ENCODE measurements around the gene KIF18B. TPM values are rescaled to one million over a fixed set of nuclear protein-coding genes. Genes with fewer than 3 reads are reported as not detected.

KIF18B gene
- total and polyA plus RNA-seq, 2 donors from 2014 or later: 0.44 TPM; not detected in 1

- Histone ChIP-seq H3K27ac (ENCODE audit: low read depth in 2 of 2, low read length in 2 of 2) (no peak overlapping the region), H3K27me3 (ENCODE audit: control insufficient read depth, insufficient read depth, low read length) (no peaks in the 10 kb centered on the region), H3K9ac (ENCODE audit: low read length in 3 of 3) (no peak overlapping the region), H3K4me1 (ENCODE audit: control insufficient read depth in 2 of 3, insufficient read depth in 2 of 3, low read depth in 1 of 3, low read length in 3 of 3) (no peaks in the 10 kb centered on the region), H3K9me3 (ENCODE audit: control insufficient read depth in 2 of 3, insufficient read depth in 1 of 3, low read length in 3 of 3) (no peaks in the 10 kb centered on the region), H3K4me3 (ENCODE audit: low read length in 3 of 3) (no peak overlapping the region), H3K36me3 (ENCODE audit: control insufficient read depth in 2 of 3, insufficient read depth in 3 of 3, low read length in 3 of 3) (no peaks in the 10 kb centered on the region)
- DNase-seq (peak in 2 of 5 donors; percentile 23 to 32), FAIRE-seq (no peak)
- intact Hi-C loops (cut with DNase I): loop anchor here (10.0 kb wide), 1 partner anchor 189 kb away; no protein-coding TSS in a partner anchor
- no peak for TF ChIP-seq CTCF (IDR thresholded peaks at IDR 0.05; ENCODE audit: borderline replicate concordance, extremely low read depth, insufficient read depth)
These were observed 21.6 kb downstream of the KIF18B start for GRCh38 chr17:44925731-44926697.

GRCh38 chr17:44924107-44924544 lies 23.4 kb downstream of the KIF18B start:
- Histone ChIP-seq H3K27ac (ENCODE audit: low read depth in 2 of 2, low read length in 2 of 2) (no peak overlapping the region), H3K36me3 (ENCODE audit: control insufficient read depth in 2 of 3, insufficient read depth in 3 of 3, low read length in 3 of 3) (no peaks in the 10 kb centered on the region), H3K27me3 (ENCODE audit: control insufficient read depth, insufficient read depth, low read length) (no peaks in the 10 kb centered on the region), H3K4me3 (ENCODE audit: low read length in 3 of 3) (no peak overlapping the region), H3K9me3 (ENCODE audit: control insufficient read depth in 2 of 3, insufficient read depth in 1 of 3, low read length in 3 of 3) (no peaks in the 10 kb centered on the region), H3K4me1 (ENCODE audit: control insufficient read depth in 2 of 3, insufficient read depth in 2 of 3, low read depth in 1 of 3, low read length in 3 of 3) (no peaks in the 10 kb centered on the region), H3K9ac (ENCODE audit: low read length in 3 of 3) (no peak overlapping the region)
- intact Hi-C loops (cut with DNase I): loop anchor here (10.0 kb wide), 1 partner anchor 191 kb away; no protein-coding TSS in a partner anchor
- peak in 2 of 5 donors; percentile 17 to 22 for DNase-seq
- no peak for FAIRE-seq
- no peak for TF ChIP-seq CTCF (IDR thresholded peaks at IDR 0.05; ENCODE audit: borderline replicate concordance, extremely low read depth, insufficient read depth)

GRCh38 chr17:44922746-44923470 lies 24.7 kb downstream of the KIF18B start:
- no peak for TF ChIP-seq CTCF (IDR thresholded peaks at IDR 0.05; ENCODE audit: borderline replicate concordance, extremely low read depth, insufficient read depth)
- H3K4me1 ChIP-seq (ENCODE audit: control insufficient read depth in 2 of 3, insufficient read depth in 2 of 3, low read depth in 1 of 3, low read length in 3 of 3): no peaks in the 10 kb centered on the region
- no peak for FAIRE-seq
- no peaks in the 10 kb centered on the region for H3K27me3 ChIP-seq (ENCODE audit: control insufficient read depth, insufficient read depth, low read length)
- H3K9me3 ChIP-seq (ENCODE audit: control insufficient read depth in 2 of 3, insufficient read depth in 1 of 3, low read length in 3 of 3): no peaks in the 10 kb centered on the region
- no peak overlapping the region for H3K27ac ChIP-seq (ENCODE audit: low read depth in 2 of 2, low read length in 2 of 2)
- intact Hi-C loops (cut with DNase I): loop anchor here (10.0 kb wide), 1 partner anchor 192 kb away; no protein-coding TSS in a partner anchor
- no peaks in the 10 kb centered on the region for H3K36me3 ChIP-seq (ENCODE audit: control insufficient read depth in 2 of 3, insufficient read depth in 3 of 3, low read length in 3 of 3)
- DNase-seq: peak in 2 of 5 donors; percentile 30 to 50
- no peak overlapping the region for H3K9ac ChIP-seq (ENCODE audit: low read length in 3 of 3)
- H3K4me3 ChIP-seq (ENCODE audit: low read length in 3 of 3): no peak overlapping the region
